GM23338 (cell line): Measurements from ENCODE around the gene NLRC5. TPM values are rescaled to one million over a fixed set of nuclear protein-coding genes. Genes with fewer than 3 reads are reported as not detected.

Source experiments
- ATAC-seq: fragments of 200-7000 bp; cut with Tn5 transposase; 3 replicates; pipeline ENCODE4 v1.9.1; 2020
- DNase-seq: peaks from one replicate; pipeline ENCODE4 v3.0.0-alpha.2; 2015; ENCODE audit warnings: low spot score
- H2AFZ ChIP-seq: fragments of 200-600 bp; sonication (generic); 2 replicates; pipeline ENCODE4 v1.8.0; 2016; ENCODE audit warnings: antibody characterized with exemption, mild to moderate bottlenecking, moderate library complexity
- H3F3A ChIP-seq: fragments of 200-600 bp; sonication (generic); replicated peaks from 2 replicates; pipeline ENCODE4 v1.8.0; 2017; ENCODE audit warnings: antibody characterized with exemption, mixed run types, low read depth
- H3K27ac ChIP-seq: fragments of 200-600 bp; sonication (generic); 2 replicates; pipeline ENCODE4 v1.6.1; 2016; ENCODE audit warnings: low read depth
- H3K27me3 ChIP-seq: fragments of 200-600 bp; sonication (generic); 2 replicates; pipeline ENCODE4 v1.8.0; 2016; ENCODE audit warnings: mild to moderate bottlenecking, mixed run types, moderate library complexity; ENCODE audit not compliant: insufficient read depth
- H3K36me3 ChIP-seq: fragments of 200-600 bp; sonication (generic); 2 replicates; pipeline ENCODE4 v1.8.0; 2016; ENCODE audit warnings: mild to moderate bottlenecking; ENCODE audit not compliant: insufficient read depth
- H3K4me1 ChIP-seq: fragments of 200-600 bp; sonication (generic); 2 replicates; pipeline ENCODE4 v1.8.0; 2016; ENCODE audit warnings: mild to moderate bottlenecking, moderate library complexity; ENCODE audit not compliant: insufficient read depth
- H3K4me2 ChIP-seq: fragments of 200-600 bp; sonication (generic); 2 replicates; pipeline ENCODE4 v1.7.1; 2017; ENCODE audit warnings: mixed run types
- H3K4me3 ChIP-seq: fragments of 200-600 bp; sonication (generic); 2 replicates; pipeline ENCODE4 v1.6.1; 2016; ENCODE audit warnings: mixed run types
- H3K79me2 ChIP-seq: fragments of 200-600 bp; sonication (generic); replicated peaks from 2 replicates; pipeline ENCODE4 v1.8.0; 2017; ENCODE audit warnings: mild to moderate bottlenecking; ENCODE audit not compliant: insufficient read depth
- H3K9me2 ChIP-seq: fragments of 200-600 bp; sonication (generic); 2 replicates; pipeline ENCODE4 v1.8.0; 2017; ENCODE audit not compliant: insufficient read depth
- H4K20me1 ChIP-seq: fragments of 200-600 bp; sonication (generic); replicated peaks from 2 replicates; pipeline ENCODE4 v1.8.0; 2017; ENCODE audit warnings: mild to moderate bottlenecking; ENCODE audit not compliant: insufficient read depth
- H3K27ac Mint-ChIP-seq: 2 replicates; pipeline ENCODE4 v1.8.0; 2020; ENCODE audit warnings: inconsistent platforms, mild to moderate bottlenecking, moderate library complexity, mixed read lengths
- H3K27me3 Mint-ChIP-seq: 3 replicates; pipeline ENCODE4 v1.8.0; 2022; ENCODE audit warnings: low read depth, mild to moderate bottlenecking, moderate library complexity, mixed read lengths, inconsistent platforms; ENCODE audit not compliant: insufficient read depth, poor library complexity
- H3K36me3 Mint-ChIP-seq: 3 replicates; pipeline ENCODE4 v1.8.0; 2021; ENCODE audit warnings: low read depth, mild to moderate bottlenecking, inconsistent platforms, moderate library complexity, mixed read lengths
- H3K4me1 Mint-ChIP-seq: 3 replicates; pipeline ENCODE4 v1.8.0; 2020; ENCODE audit warnings: mild to moderate bottlenecking, inconsistent platforms, mixed read lengths
- H3K4me3 Mint-ChIP-seq: 3 replicates; pipeline ENCODE4 v1.8.0; 2021; ENCODE audit warnings: moderate library complexity, mild to moderate bottlenecking, inconsistent platforms, mixed read lengths
- H3K9me3 Mint-ChIP-seq: 3 replicates; pipeline ENCODE4 v1.8.0; 2020; ENCODE audit warnings: moderate library complexity, mild to moderate bottlenecking, inconsistent platforms, mixed read lengths
- ETS1 ChIP-seq: IDR thresholded peaks from 2 replicates; pipeline ENCODE4 v1.6.1; 2016; ENCODE audit warnings: antibody characterized with exemption
- EZH2 ChIP-seq: fragments of 200-600 bp; sonication (generic); IDR thresholded peaks from one replicate; pipeline ENCODE4 v1.8.0; 2017; ENCODE audit warnings: antibody characterized with exemption, mild to moderate bottlenecking, low read depth; ENCODE audit not compliant: unreplicated experiment
- EZH2phosphoT487 ChIP-seq: fragments of 200-600 bp; sonication (generic); IDR thresholded peaks from one replicate; pipeline ENCODE4 v1.8.1; 2018; ENCODE audit warnings: antibody characterized with exemption; ENCODE audit not compliant: unreplicated experiment
- JUNB ChIP-seq: IDR thresholded peaks from one replicate; pipeline ENCODE4 v1.6.1; 2016; ENCODE audit warnings: antibody characterized with exemption; ENCODE audit not compliant: unreplicated experiment
- NANOG ChIP-seq: IDR thresholded peaks from 2 replicates; pipeline ENCODE4 v1.6.1; 2016; ENCODE audit warnings: antibody characterized with exemption, borderline replicate concordance
- POLR2AphosphoS5 ChIP-seq: IDR thresholded peaks from 2 replicates; pipeline ENCODE4 v1.6.1; 2016; ENCODE audit warnings: antibody characterized with exemption, low read depth
- REST ChIP-seq: IDR thresholded peaks from one replicate; pipeline ENCODE4 v1.6.1; 2018; ENCODE audit warnings: antibody characterized with exemption; ENCODE audit not compliant: unreplicated experiment
- STAT1 ChIP-seq: IDR thresholded peaks from one replicate; pipeline ENCODE4 v1.6.1; 2016; ENCODE audit warnings: antibody characterized with exemption; ENCODE audit not compliant: unreplicated experiment
- ZNF331 ChIP-seq: fragments of 250-450 bp; sonication (Bioruptor Pico); IDR thresholded peaks from 2 replicates; pipeline ENCODE4 v1.5.0; 2020; ENCODE audit warnings: low read depth, mild to moderate bottlenecking, moderate library complexity
- polyA plus RNA-seq: library from polyadenylated mRNA; unstranded; fragments of >200 nt; fragmentation: Nextera tagmentation; extraction: Ambion mirVana; gene quantifications from 2 replicates; pipeline ENCODE4 v1.2.1, GENCODE V29; 2016
- total RNA-seq: library from RNA; depleted of rRNA; stranded (reverse); fragments of >200 nt; shearing (Covaris generic); gene quantifications from 2 replicates; pipeline ENCODE4 v1.2.3, GENCODE V29; 2014
- TF ChIP-seq, protein P1 (sequence below): fragments of 250-450 bp; sonication (Bioruptor Pico); IDR thresholded peaks from 2 replicates; pipeline ENCODE4 v1.5.0; 2020; ENCODE audit warnings: mild to moderate bottlenecking, moderate library complexity

Gene NLRC5
- total and polyA plus RNA-seq, 2 experiments from 2014 or later: 2.3 to 3.9 TPM

GRCh38 chr16:57084996-57085395 is 95.6 kb downstream of the NLRC5 start:
- H3K27me3 Mint-ChIP-seq: peaks cover 2% of the 10 kb centered on the region
- H3K36me3 ChIP-seq: no peaks in the 10 kb centered on the region
- DNase-seq: no peak
- H3F3A ChIP-seq: no peaks in the 10 kb centered on the region
- H3K36me3 Mint-ChIP-seq: no peaks in the 10 kb centered on the region
- H3K27ac ChIP-seq: no peak overlapping the region
- ATAC-seq: no peak
- no peaks in the 10 kb centered on the region for H3K79me2 ChIP-seq
- H3K27me3 ChIP-seq: no peaks in the 10 kb centered on the region
- no peak overlapping the region for H3K4me3 ChIP-seq
- H3K4me2 ChIP-seq: no peak overlapping the region
- no peak overlapping the region; the same call in 1 of the 2 replicates for H3K27ac Mint-ChIP-seq
- peaks cover 6% of the 10 kb centered on the region for H3K4me1 Mint-ChIP-seq
- H2AFZ ChIP-seq: peak overlapping the region; percentile 47; the same call in 1 of the 2 replicates
- no peaks in the 10 kb centered on the region for H4K20me1 ChIP-seq
- H3K9me3 Mint-ChIP-seq: no peaks in the 10 kb centered on the region
- no peaks in the 10 kb centered on the region for H3K9me2 ChIP-seq
- TF ChIP-seq EZH2phosphoT487 (no peak), JUNB (no peak), POLR2AphosphoS5 (no peak), ETS1 (no peak), NANOG (no peak), ZNF331 (CRISPR knock-in tag) (no peak), STAT1 (no peak), REST (no peak), EZH2 (no peak)
- H3K4me3 Mint-ChIP-seq: no peak overlapping the region
- H3K4me1 ChIP-seq: no peaks in the 10 kb centered on the region

- Mint-ChIP-seq H3K4me3 (no peak overlapping the region), H3K9me3 (no peaks in the 10 kb centered on the region), H3K27me3 (peaks cover 10% of the 10 kb centered on the region), H3K36me3 (no peaks in the 10 kb centered on the region), H3K27ac (no peak overlapping the region), H3K4me1 (peaks cover 11% of the 10 kb centered on the region)
- no peaks in the 10 kb centered on the region for H3K9me2 ChIP-seq
- H2AFZ ChIP-seq: no peak overlapping the region
- H3K27ac ChIP-seq: no peak overlapping the region
- DNase-seq (no peak), ATAC-seq (no peak)
- H3K79me2 ChIP-seq: no peaks in the 10 kb centered on the region
- no peaks in the 10 kb centered on the region; the same call in 1 of the 2 replicates for H4K20me1 ChIP-seq
- H3K27me3 ChIP-seq: peaks cover 18% of the 10 kb centered on the region
- H3K4me1 ChIP-seq: peaks cover 7% of the 10 kb centered on the region
- H3F3A ChIP-seq: peaks cover 4% of the 10 kb centered on the region; the same call in 1 of the 2 replicates
- H3K4me2 ChIP-seq: no peak overlapping the region
- no peaks in the 10 kb centered on the region for H3K36me3 ChIP-seq
- H3K4me3 ChIP-seq: no peak overlapping the region
- TF ChIP-seq EZH2phosphoT487 (no peak), ZNF331 (CRISPR knock-in tag) (no peak), ETS1 (no peak)
- TF ChIP-seq, protein P1, sequence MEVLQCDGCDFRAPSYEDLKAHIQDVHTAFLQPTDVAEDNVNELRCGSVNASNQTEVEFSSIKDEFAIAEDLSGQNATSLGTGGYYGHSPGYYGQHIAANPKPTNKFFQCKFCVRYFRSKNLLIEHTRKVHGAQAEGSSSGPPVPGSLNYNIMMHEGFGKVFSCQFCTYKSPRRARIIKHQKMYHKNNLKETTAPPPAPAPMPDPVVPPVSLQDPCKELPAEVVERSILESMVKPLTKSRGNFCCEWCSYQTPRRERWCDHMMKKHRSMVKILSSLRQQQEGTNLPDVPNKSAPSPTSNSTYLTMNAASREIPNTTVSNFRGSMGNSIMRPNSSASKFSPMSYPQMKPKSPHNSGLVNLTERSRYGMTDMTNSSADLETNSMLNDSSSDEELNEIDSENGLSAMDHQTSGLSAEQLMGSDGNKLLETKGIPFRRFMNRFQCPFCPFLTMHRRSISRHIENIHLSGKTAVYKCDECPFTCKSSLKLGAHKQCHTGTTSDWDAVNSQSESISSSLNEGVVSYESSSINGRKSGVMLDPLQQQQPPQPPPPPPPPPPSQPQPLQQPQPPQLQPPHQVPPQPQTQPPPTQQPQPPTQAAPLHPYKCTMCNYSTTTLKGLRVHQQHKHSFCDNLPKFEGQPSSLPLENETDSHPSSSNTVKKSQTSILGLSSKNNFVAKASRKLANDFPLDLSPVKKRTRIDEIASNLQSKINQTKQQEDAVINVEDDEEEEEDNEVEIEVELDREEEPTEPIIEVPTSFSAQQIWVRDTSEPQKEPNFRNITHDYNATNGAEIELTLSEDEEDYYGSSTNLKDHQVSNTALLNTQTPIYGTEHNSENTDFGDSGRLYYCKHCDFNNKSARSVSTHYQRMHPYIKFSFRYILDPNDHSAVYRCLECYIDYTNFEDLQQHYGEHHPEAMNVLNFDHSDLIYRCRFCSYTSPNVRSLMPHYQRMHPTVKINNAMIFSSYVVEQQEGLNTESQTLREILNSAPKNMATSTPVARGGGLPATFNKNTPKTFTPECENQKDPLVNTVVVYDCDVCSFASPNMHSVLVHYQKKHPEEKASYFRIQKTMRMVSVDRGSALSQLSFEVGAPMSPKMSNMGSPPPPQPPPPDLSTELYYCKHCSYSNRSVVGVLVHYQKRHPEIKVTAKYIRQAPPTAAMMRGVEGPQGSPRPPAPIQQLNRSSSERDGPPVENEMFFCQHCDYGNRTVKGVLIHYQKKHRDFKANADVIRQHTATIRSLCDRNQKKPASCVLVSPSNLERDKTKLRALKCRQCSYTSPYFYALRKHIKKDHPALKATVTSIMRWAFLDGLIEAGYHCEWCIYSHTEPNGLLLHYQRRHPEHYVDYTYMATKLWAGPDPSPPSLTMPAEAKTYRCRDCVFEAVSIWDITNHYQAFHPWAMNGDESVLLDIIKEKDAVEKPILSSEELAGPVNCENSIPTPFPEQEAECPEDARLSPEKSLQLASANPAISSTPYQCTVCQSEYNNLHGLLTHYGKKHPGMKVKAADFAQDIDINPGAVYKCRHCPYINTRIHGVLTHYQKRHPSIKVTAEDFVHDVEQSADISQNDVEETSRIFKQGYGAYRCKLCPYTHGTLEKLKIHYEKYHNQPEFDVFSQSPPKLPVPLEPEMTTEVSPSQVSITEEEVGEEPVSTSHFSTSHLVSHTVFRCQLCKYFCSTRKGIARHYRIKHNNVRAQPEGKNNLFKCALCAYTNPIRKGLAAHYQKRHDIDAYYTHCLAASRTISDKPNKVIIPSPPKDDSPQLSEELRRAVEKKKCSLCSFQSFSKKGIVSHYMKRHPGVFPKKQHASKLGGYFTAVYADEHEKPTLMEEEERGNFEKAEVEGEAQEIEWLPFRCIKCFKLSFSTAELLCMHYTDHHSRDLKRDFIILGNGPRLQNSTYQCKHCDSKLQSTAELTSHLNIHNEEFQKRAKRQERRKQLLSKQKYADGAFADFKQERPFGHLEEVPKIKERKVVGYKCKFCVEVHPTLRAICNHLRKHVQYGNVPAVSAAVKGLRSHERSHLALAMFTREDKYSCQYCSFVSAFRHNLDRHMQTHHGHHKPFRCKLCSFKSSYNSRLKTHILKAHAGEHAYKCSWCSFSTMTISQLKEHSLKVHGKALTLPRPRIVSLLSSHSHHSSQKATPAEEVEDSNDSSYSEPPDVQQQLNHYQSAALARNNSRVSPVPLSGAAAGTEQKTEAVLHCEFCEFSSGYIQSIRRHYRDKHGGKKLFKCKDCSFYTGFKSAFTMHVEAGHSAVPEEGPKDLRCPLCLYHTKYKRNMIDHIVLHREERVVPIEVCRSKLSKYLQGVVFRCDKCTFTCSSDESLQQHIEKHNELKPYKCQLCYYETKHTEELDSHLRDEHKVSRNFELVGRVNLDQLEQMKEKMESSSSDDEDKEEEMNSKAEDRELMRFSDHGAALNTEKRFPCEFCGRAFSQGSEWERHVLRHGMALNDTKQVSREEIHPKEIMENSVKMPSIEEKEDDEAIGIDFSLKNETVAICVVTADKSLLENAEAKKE: no peak
Observed at GRCh38 chr16:57087003-57087402, 97.6 kb downstream of the NLRC5 start.
